Naive thymus-derived CD4-positive, alpha-beta T cell (primary cell): Measurements from ENCODE around the gene PTBP3. TPM values are rescaled to one million over a fixed set of nuclear protein-coding genes. Genes with fewer than 3 reads are reported as not detected.

ENCODE experiments used
- ATAC-seq: fragments of 150-1000 bp; cut with Tn5 transposase; 2 replicates; pipeline ENCODE4 v1.10.0; 2021; ENCODE audit warnings: mild to moderate bottlenecking, moderate library complexity
- CTCF ChIA-PET: fragments of 350-600 bp; sonication (Branson Sonifier 250); formaldehyde crosslinking; loops from one replicate; lab custom pipeline; 2021; ENCODE audit warnings: antibody characterized with exemption; lab: Charles Lee
- POLR2A ChIA-PET: fragments of 350-600 bp; sonication (Branson Sonifier 250); formaldehyde crosslinking; loops from one replicate; lab custom pipeline; 2021; ENCODE audit warnings: antibody characterized with exemption, inconsistent platforms; lab: Charles Lee
- DNase-seq, 9 donors: peaks; one replicate each; pipeline versions ENCODE4 v3.0.0 to v3.0.0-alpha.2; 2020 to 2022; ENCODE audit warnings: mixed read lengths in 1 of 9
- H3K27ac ChIP-seq: one replicate; pipeline ENCODE4 v1.7.0; 2013; ENCODE audit warnings: mild to moderate bottlenecking, low read depth, low read length, moderate library complexity
- H3K27me3 ChIP-seq, 2 donors: one replicate each; pipeline ENCODE4 v1.7.0; 2013; ENCODE audit warnings: low read length in 2 of 2, mild to moderate bottlenecking in 2 of 2, moderate library complexity in 2 of 2; ENCODE audit not compliant: control insufficient read depth in 2 of 2, insufficient read depth in 2 of 2
- H3K36me3 ChIP-seq, 3 experiments: 1 replicate in 2 of 3; 2 replicates in 1 of 3; pipeline ENCODE4 v1.7.0; 2013; ENCODE audit warnings: low read length in 3 of 3, mild to moderate bottlenecking in 3 of 3, moderate library complexity in 1 of 3; ENCODE audit not compliant: insufficient read depth in 3 of 3, control insufficient read depth in 2 of 3
- H3K4me1 ChIP-seq, 2 donors: one replicate each; pipeline ENCODE4 v1.7.0; 2013; ENCODE audit warnings: low read length in 2 of 2, mild to moderate bottlenecking in 2 of 2, moderate library complexity in 1 of 2; ENCODE audit not compliant: control insufficient read depth in 2 of 2, insufficient read depth in 2 of 2
- H3K4me3 ChIP-seq: 2 replicates; pipeline ENCODE4 v1.7.0; 2013; ENCODE audit warnings: mild to moderate bottlenecking, low read length
- H3K9me3 ChIP-seq, 3 experiments: 1 replicate in 2 of 3; 2 replicates in 1 of 3; pipeline ENCODE4 v1.7.0; 2013; ENCODE audit warnings: low read length in 3 of 3; ENCODE audit not compliant: control insufficient read depth in 2 of 3
- H3K27ac Mint-ChIP-seq, 9 donors: one replicate each; pipeline ENCODE4 v1.8.0; 2020 to 2022; ENCODE audit warnings: mixed read lengths in 9 of 9, mild to moderate bottlenecking in 8 of 9, moderate library complexity in 5 of 9, inconsistent platforms in 2 of 9
- H3K27me3 Mint-ChIP-seq, 5 donors: one replicate each; pipeline ENCODE4 v1.8.0; 2021 to 2022; ENCODE audit warnings: mixed read lengths in 5 of 5, mild to moderate bottlenecking in 1 of 5
- H3K36me3 Mint-ChIP-seq, 5 donors: one replicate each; pipeline ENCODE4 v1.8.0; 2020 to 2022; ENCODE audit warnings: mixed read lengths in 5 of 5, mild to moderate bottlenecking in 3 of 5, inconsistent platforms in 1 of 5
- H3K4me1 Mint-ChIP-seq, 7 donors: one replicate each; pipeline ENCODE4 v1.8.0; 2020 to 2022; ENCODE audit warnings: mixed read lengths in 7 of 7, mild to moderate bottlenecking in 3 of 7, inconsistent platforms in 1 of 7
- H3K4me3 Mint-ChIP-seq, 10 donors: one replicate each; pipeline ENCODE4 v1.8.0; 2020 to 2022; ENCODE audit warnings: mild to moderate bottlenecking in 10 of 10, mixed read lengths in 10 of 10, moderate library complexity in 6 of 10, inconsistent platforms in 2 of 10
- H3K9me3 Mint-ChIP-seq, 11 donors: one replicate each; pipeline ENCODE4 v1.8.0; 2020 to 2022; ENCODE audit warnings: mixed read lengths in 11 of 11, mild to moderate bottlenecking in 4 of 11, inconsistent platforms in 1 of 11, moderate library complexity in 1 of 11
- intact Hi-C, 2 donors: fragments of 100-400 bp; cut with micrococcal nuclease; formaldehyde crosslinking; loops; one replicate each; pipeline ENCODE4 v1.15.1; 2023
- polyA plus RNA-seq, 2 donors: library from polyadenylated mRNA; unstranded; fragments of 300-500 nt; fragmentation: Illumina TruSeq; gene quantifications; one replicate each; pipeline ENCODE4 v1.2.3, GENCODE V29; 2021
- total RNA-seq, 6 experiments: library from RNA in 5 of 6; stranded (reverse) in 5 of 6; gene quantifications; 1 replicate in 5 of 6; 2 replicates in 1 of 6; pipeline ENCODE4 v1.2.3 and lab custom pipeline; 2021 to 2026

PTBP3 gene
- total and polyA plus RNA-seq, 7 experiments from 2014 or later = 28.8 to 148 (median 117) TPM

GRCh38 chr9:112179816-112180215 lies 153.6 kb downstream of the PTBP3 start:
- H3K4me1 Mint-ChIP-seq = peaks cover 28 to 64% (median 58%) of the 10 kb centered on the region in 7 donors
- ATAC-seq (no peak), DNase-seq (no peak)
- H3K9me3 Mint-ChIP-seq = peaks cover 0 to 10% (median 5%) of the 10 kb centered on the region in 11 donors
- Histone ChIP-seq H3K27ac (no peak overlapping the region), H3K27me3 (no peaks in the 10 kb centered on the region), H3K4me1 (peaks cover 29 to 47% of the 10 kb centered on the region in 2 donors), H3K4me3 (no peak overlapping the region), H3K36me3 (no peaks in the 10 kb centered on the region), H3K9me3 (no peaks in the 10 kb centered on the region)
- ChIA-PET CTCF (no interaction called here), POLR2A (interaction anchor here (0.7 kb wide), 1 partner anchor 35 kb away, joined by 4 read pairs; no protein-coding TSS in a partner anchor)
- peak overlapping the region in 2 of 10 donors; percentile 35 to 51 for H3K4me3 Mint-ChIP-seq
- H3K27me3 Mint-ChIP-seq = peaks cover 0 to 6% (median 0%) of the 10 kb centered on the region in 5 donors
- peak overlapping the region in 2 of 9 donors; percentile 16 to 33 for H3K27ac Mint-ChIP-seq
- intact Hi-C loops = loop anchor here (2.0 to 10.0 kb wide), 9 partner anchors 33 to 1045 kb away; partner anchors contain the start of genes UGCG (in 2 of the 2), FKBP15 (in 1 of the 2), INIP (in 1 of the 2) and SLC31A1 (in 1 of the 2)
- peaks cover 0 to 15% (median 0%) of the 10 kb centered on the region in 5 donors for H3K36me3 Mint-ChIP-seq

GRCh38 chr9:112176524-112176923 lies 156.9 kb downstream of the PTBP3 start:
- CTCF ChIA-PET = no interaction called here
- POLR2A ChIA-PET = interaction anchor here (0.6 to 1.6 kb wide), 6 partner anchors 7 to 280 kb away, joined by 3 to 5 read pairs (median 4); partner anchors contain the start of gene HSDL2
- Histone ChIP-seq H3K36me3 (no peaks in the 10 kb centered on the region), H3K4me3 (no peak overlapping the region), H3K9me3 (no peaks in the 10 kb centered on the region), H3K4me1 (peaks cover 49 to 72% of the 10 kb centered on the region in 2 donors), H3K27me3 (no peaks in the 10 kb centered on the region), H3K27ac (peak overlapping the region; percentile 1)
- intact Hi-C loops = loop anchor here (1.0 to 10.0 kb wide), 7 partner anchors 46 to 1048 kb away; partner anchors contain the start of genes UGCG (in 2 of the 2), FKBP15 (in 1 of the 2), PTBP3 (in 1 of the 2) and SLC31A1 (in 1 of the 2)
- ATAC-seq (peak; percentile 56), DNase-seq (peak in 7 of 9 donors; percentile 34 to 59 (median 45))
- Mint-ChIP-seq H3K4me1 (peaks cover 51 to 87% (median 78%) of the 10 kb centered on the region in 7 donors), H3K4me3 (peak overlapping the region; percentile 17 to 83 (median 58)), H3K36me3 (peaks cover 0 to 25% (median 0%) of the 10 kb centered on the region in 5 donors), H3K9me3 (peaks cover 0 to 6% (median 0%) of the 10 kb centered on the region in 11 donors), H3K27ac (peak overlapping the region; percentile 57 to 82 (median 74)), H3K27me3 (peaks cover 0 to 3% (median 0%) of the 10 kb centered on the region in 5 donors)

GRCh38 chr9:112175796-112176315 lies 157.6 kb downstream of the PTBP3 start:
- POLR2A ChIA-PET = interaction anchor here (0.5 to 2.2 kb wide), 7 partner anchors 8 to 280 kb away, joined by 3 to 8 read pairs (median 4); partner anchors contain the start of genes HSDL2 and PTBP3
- intact Hi-C loops = loop anchor here (1.0 to 10.0 kb wide), 8 partner anchors 43 to 1049 kb away; partner anchors contain the start of genes UGCG (in 2 of the 2), FKBP15 (in 1 of the 2), PTBP3 (in 1 of the 2) and SLC31A1 (in 1 of the 2)
- CTCF ChIA-PET = no interaction called here

GRCh38 chr9:112174965-112175795 lies 158.2 kb downstream of the PTBP3 start, which contains the start of gene SUSD1:
Gene SUSD1 (minus strand): TSS chr9:112175297. CDS start chr9:112175235, 62 bp downstream.
- POLR2A ChIA-PET = interaction anchor here (0.5 to 2.2 kb wide), 3 partner anchors 9 to 184 kb away, joined by 3 to 8 read pairs (median 4); partner anchors contain the start of gene PTBP3
- Mint-ChIP-seq H3K9me3 (peaks cover 0 to 6% (median 0%) of the 10 kb centered on the region in 11 donors), H3K4me3 (peak within 1 kb of the TSS; percentile 83 to 94 (median 90)), H3K27me3 (peaks cover 0 to 3% (median 0%) of the 10 kb centered on the region in 5 donors), H3K36me3 (peaks cover 0 to 34% (median 0%) of the 10 kb centered on the region in 5 donors), H3K27ac (peak within 1 kb of the TSS; percentile 65 to 95 (median 87)), H3K4me1 (peaks cover 48 to 83% (median 73%) of the 10 kb centered on the region in 7 donors)
- no peaks in the 10 kb centered on the region for H3K9me3 ChIP-seq
- peak within 1 kb of the TSS; percentile 9 for H3K27ac ChIP-seq
- H3K4me3 ChIP-seq = peak within 1 kb of the TSS; percentile 67
- DNase-seq (peak; percentile 9 to 46 (median 33)), ATAC-seq (peak; percentile 57)
- intact Hi-C loops = loop anchor here (1.0 to 10.0 kb wide), 12 partner anchors 44 to 1050 kb away; partner anchors contain the start of genes UGCG (in 2 of the 2), ECPAS (in 1 of the 2), FKBP15 (in 1 of the 2) and PTBP3 (in 1 of the 2)
- H3K36me3 ChIP-seq = no peaks in the 10 kb centered on the region
- CTCF ChIA-PET = no interaction called here
- peaks cover 37 to 62% of the 10 kb centered on the region in 2 donors for H3K4me1 ChIP-seq
- H3K27me3 ChIP-seq = no peaks in the 10 kb centered on the region

More at GRCh38 chr9:112175796-112176315, 157.6 kb downstream of the PTBP3 start:
- H3K9me3 Mint-ChIP-seq = peaks cover 0 to 6% (median 0%) of the 10 kb centered on the region in 11 donors
- peaks cover 0 to 3% (median 0%) of the 10 kb centered on the region in 5 donors for H3K27me3 Mint-ChIP-seq
- ATAC-seq = no peak
- H3K4me1 Mint-ChIP-seq = peaks cover 49 to 85% (median 75%) of the 10 kb centered on the region in 7 donors
- Histone ChIP-seq H3K9me3 (no peaks in the 10 kb centered on the region), H3K4me3 (no peak overlapping the region), H3K4me1 (peaks cover 43 to 69% of the 10 kb centered on the region in 2 donors), H3K36me3 (no peaks in the 10 kb centered on the region), H3K27ac (no peak overlapping the region), H3K27me3 (no peaks in the 10 kb centered on the region)
- peaks cover 0 to 30% (median 0%) of the 10 kb centered on the region in 5 donors for H3K36me3 Mint-ChIP-seq
- DNase-seq = peak in 1 of 9 donors; percentile 11
- peak overlapping the region; percentile 39 to 83 (median 73) for H3K4me3 Mint-ChIP-seq
- H3K27ac Mint-ChIP-seq = peak overlapping the region; percentile 57 to 81 (median 73)

GRCh38 chr9:112174222-112174964 lies 159.0 kb downstream of the PTBP3 start:
- H3K27me3 ChIP-seq = no peaks in the 10 kb centered on the region
- DNase-seq = peak; percentile 42 to 80 (median 63)
- H3K36me3 Mint-ChIP-seq = peaks cover 0 to 36% (median 0%) of the 10 kb centered on the region in 5 donors
- H3K36me3 ChIP-seq = no peaks in the 10 kb centered on the region
- H3K27me3 Mint-ChIP-seq = peaks cover 0 to 3% (median 0%) of the 10 kb centered on the region in 5 donors
- H3K4me1 Mint-ChIP-seq = peaks cover 49 to 81% (median 73%) of the 10 kb centered on the region in 7 donors
- H3K9me3 Mint-ChIP-seq = peaks cover 0 to 6% (median 0%) of the 10 kb centered on the region in 11 donors
- H3K27ac Mint-ChIP-seq = peak overlapping the region; percentile 65 to 95 (median 87)
- peak overlapping the region; percentile 67 for H3K4me3 ChIP-seq
- POLR2A ChIA-PET = interaction anchor here (0.5 to 2.2 kb wide), 2 partner anchors 10 to 159 kb away, joined by 3 to 8 read pairs; partner anchors contain the start of gene PTBP3
- CTCF ChIA-PET = no interaction called here
- H3K27ac ChIP-seq = peak overlapping the region; percentile 9
- intact Hi-C loops = loop anchor here (1.0 to 10.0 kb wide), 8 partner anchors 77 to 1050 kb away; partner anchors contain the start of genes ECPAS (in 1 of the 2), FKBP15 (in 1 of the 2), PTBP3 (in 1 of the 2) and SLC31A1 (in 1 of the 2)
- H3K4me1 ChIP-seq = peaks cover 33 to 54% of the 10 kb centered on the region in 2 donors
- peak; percentile 87 for ATAC-seq
- H3K9me3 ChIP-seq = no peaks in the 10 kb centered on the region
- peak overlapping the region; percentile 83 to 94 (median 90) for H3K4me3 Mint-ChIP-seq
